ENCODE data around the gene UPF2. TPM values are rescaled to one million over a fixed set of nuclear protein-coding genes. Genes with fewer than 3 reads are reported as not detected.

Gene UPF2
- total and polyA plus RNA-seq, 2 of the 13 experiments (the other 11 are each of a cell fraction or from before 2014, with no cell fraction given), result 6.2 to 14.5 TPM

- TF ChIP-seq NR2F1 (CRISPR knock-in tag; IDR thresholded peaks at IDR 0.05) (no peak), PBX2 (CRISPR knock-in tag; IDR thresholded peaks at IDR 0.05) (no peak), ZNF607 (CRISPR knock-in tag; IDR thresholded peaks at IDR 0.05; ENCODE audit: borderline replicate concordance) (no peak; the same call in 1 of the 2 replicates), FOXK1 (CRISPR knock-in tag; IDR thresholded peaks at IDR 0.05; ENCODE audit: borderline replicate concordance, low read depth) (no peak), ZZZ3 (CRISPR knock-in tag; IDR thresholded peaks at IDR 0.05; ENCODE audit: borderline replicate concordance) (no peak), PHF20 (CRISPR knock-in tag; IDR thresholded peaks at IDR 0.05) (no peak), YEATS4 (CRISPR knock-in tag; IDR thresholded peaks at IDR 0.05; ENCODE audit: borderline replicate concordance) (no peak; the same call in 1 of the 2 replicates), ZBTB8A (CRISPR knock-in tag; IDR thresholded peaks at IDR 0.05; ENCODE audit: borderline replicate concordance, low read depth) (no peak), MIER2 (CRISPR knock-in tag; IDR thresholded peaks at IDR 0.05) (0 out of 2 replicates have a peak, but pooled peaks have one; percentile 23), ERF (CRISPR knock-in tag; IDR thresholded peaks at IDR 0.05) (peak; percentile 67; the same call in 1 of the 2 replicates), DMTF1 (CRISPR knock-in tag; IDR thresholded peaks at IDR 0.05) (no peak), ZBTB7B (CRISPR knock-in tag; IDR thresholded peaks at IDR 0.05) (peak; percentile 44; the same call in 1 of the 2 replicates), RNF219 (CRISPR knock-in tag; IDR thresholded peaks at IDR 0.05) (no peak), ZNF772 (CRISPR knock-in tag; IDR thresholded peaks at IDR 0.05) (no peak), WIZ (CRISPR knock-in tag; IDR thresholded peaks at IDR 0.05) (no peak), ZNF350 (CRISPR knock-in tag; IDR thresholded peaks at IDR 0.05; ENCODE audit: borderline replicate concordance, low read depth) (no peak), GPBP1L1 (CRISPR knock-in tag; IDR thresholded peaks at IDR 0.05) (no peak), ZNF180 (CRISPR knock-in tag; IDR thresholded peaks at IDR 0.05; ENCODE audit: borderline replicate concordance, low read depth) (no peak; the same call in 1 of the 2 replicates), HMG20B (CRISPR knock-in tag; conservative IDR thresholded peaks at IDR 0.05) (no peak), CREB1 (IDR thresholded peaks at IDR 0.05) (no peak), CREB1 (CRISPR knock-in tag; IDR thresholded peaks at IDR 0.05) (no peak)
These were observed 160.9 kb downstream of the UPF2 start (continued) for GRCh38 chr10:11881477-11882417.
